HepG2 (cell line): ENCODE measurements around the gene SDCCAG8. TPM values are rescaled to one million over a fixed set of nuclear protein-coding genes. Genes with fewer than 3 reads are reported as not detected.

Source experiments
- BRF2 ChIP-seq: sonication (generic); formaldehyde crosslinking; IDR thresholded peaks from 2 replicates; pipeline ENCODE4 v1.8.1; 2022; ENCODE audit warnings: mild to moderate bottlenecking, missing genetic modification reagents
- CHD4 ChIP-seq: fragments of 200-600 bp; sonication (generic); IDR thresholded peaks from 2 replicates; pipeline ENCODE4 v1.7.0; 2017; ENCODE audit warnings: mild to moderate bottlenecking, low read length, borderline replicate concordance
- GTF3A ChIP-seq: sonication (generic); formaldehyde crosslinking; conservative IDR thresholded peaks from 2 replicates; pipeline ENCODE4 v1.4.0; 2020; ENCODE audit warnings: mild to moderate bottlenecking, missing genetic modification reagents
- HHEX ChIP-seq: IDR thresholded peaks from 2 replicates; pipeline ENCODE4 v1.6.1; 2016; ENCODE audit warnings: control low read depth
- HOXA5 ChIP-seq: sonication (generic); formaldehyde crosslinking; IDR thresholded peaks from 2 replicates; pipeline ENCODE4 v1.4.0; 2020; ENCODE audit warnings: missing genetic modification reagents
- KLF15 ChIP-seq: sonication (generic); formaldehyde crosslinking; IDR thresholded peaks from 2 replicates; pipeline ENCODE4 v1.8.1; 2023; ENCODE audit warnings: borderline replicate concordance, mild to moderate bottlenecking, inconsistent platforms, missing genetic modification reagents, mixed read lengths
- POLR2A ChIP-seq, 2 experiments: IDR thresholded peaks; 2 replicates each; pipeline ENCODE4 v1.6.1; 2011; ENCODE audit warnings: low read depth in 2 of 2, low read length in 2 of 2, mild to moderate bottlenecking in 1 of 2, moderate library complexity in 1 of 2; ENCODE audit not compliant: insufficient read depth in 1 of 2
- SIX1 ChIP-seq: sonication (generic); formaldehyde crosslinking; IDR thresholded peaks from 2 replicates; pipeline ENCODE4 v1.4.0; 2020; ENCODE audit warnings: missing genetic modification reagents, borderline replicate concordance
- SP140L ChIP-seq: sonication (generic); formaldehyde crosslinking; IDR thresholded peaks from 2 replicates; pipeline ENCODE4 v1.4.0; 2020; ENCODE audit warnings: missing genetic modification reagents, borderline replicate concordance
- TBL1XR1 ChIP-seq: fragments of 150-350 bp; IDR thresholded peaks from 2 replicates; pipeline ENCODE4 v1.6.1; 2014; ENCODE audit warnings: borderline replicate concordance, low read length; ENCODE audit not compliant: partially characterized antibody
- TFDP1 ChIP-seq: IDR thresholded peaks from 2 replicates; pipeline ENCODE4 v1.6.1; 2016; ENCODE audit warnings: missing compliant biosample characterization, missing genetic modification reagents, borderline replicate concordance
- WIZ ChIP-seq: sonication (generic); formaldehyde crosslinking; IDR thresholded peaks from 2 replicates; pipeline ENCODE4 v1.5.1; 2020; ENCODE audit warnings: mild to moderate bottlenecking, missing genetic modification reagents
- ZC3H13 ChIP-seq: sonication (generic); formaldehyde crosslinking; IDR thresholded peaks from 2 replicates; pipeline ENCODE4 v1.8.1; 2023; ENCODE audit warnings: mild to moderate bottlenecking, missing genetic modification reagents, moderate library complexity
- ZNF253 ChIP-seq: sonication (generic); formaldehyde crosslinking; IDR thresholded peaks from 2 replicates; pipeline ENCODE4 v1.8.0; 2022; ENCODE audit warnings: mild to moderate bottlenecking, missing genetic modification reagents, borderline replicate concordance
- ZNF3 ChIP-seq: IDR thresholded peaks from 2 replicates; pipeline ENCODE4 v1.7.0; 2017; ENCODE audit warnings: inconsistent platforms
- ZNF331 ChIP-seq: sonication (generic); formaldehyde crosslinking; IDR thresholded peaks from 2 replicates; pipeline ENCODE4 v1.4.0; 2020; ENCODE audit warnings: missing genetic modification reagents
- ZNF460 ChIP-seq: sonication (generic); formaldehyde crosslinking; IDR thresholded peaks from 2 replicates; pipeline ENCODE4 v1.5.1; 2020; ENCODE audit warnings: missing genetic modification reagents, mild to moderate bottlenecking, borderline replicate concordance
- ZNF484 ChIP-seq: sonication (generic); formaldehyde crosslinking; IDR thresholded peaks from 2 replicates; pipeline ENCODE4 v1.5.1; 2020; ENCODE audit warnings: mild to moderate bottlenecking, low read depth, missing genetic modification reagents, borderline replicate concordance
- ZNF660 ChIP-seq: sonication (generic); formaldehyde crosslinking; IDR thresholded peaks from 2 replicates; pipeline ENCODE4 v1.5.1; 2020; ENCODE audit warnings: mild to moderate bottlenecking, low read depth, missing genetic modification reagents, borderline replicate concordance
- ZSCAN9 ChIP-seq: IDR thresholded peaks from 2 replicates; pipeline ENCODE4 v1.6.1; 2016; ENCODE audit warnings: borderline replicate concordance
- polyA plus RNA-seq, 8 experiments: library from polyadenylated mRNA; depleted of rRNA in 3 of 8; stranded (reverse) in 7 of 8; unstranded in 1 of 8; fragments of >200 nt; fragmentation: Illumina TruSeq in 4 of 8; extraction: Trizol in 4 of 8; gene quantifications; 2 replicates each; pipeline versions ENCODE4 v1.2.1 to v1.2.3, GENCODE V29; 2011 to 2016; ENCODE audit warnings: low read depth in 4 of 8, missing spikeins in 1 of 8, mixed read lengths in 1 of 8; ENCODE audit not compliant: insufficient read depth in 1 of 8
- total RNA-seq, 5 experiments: library from RNA; depleted of rRNA; stranded (reverse); fragments of >200 nt; fragmentation: Illumina TruSeq; extraction: Trizol; gene quantifications; 2 replicates each; pipeline ENCODE4 v1.2.3, GENCODE V29; 2016; ENCODE audit warnings: low read depth in 1 of 5
- TF ChIP-seq, protein P1 (sequence below): IDR thresholded peaks from 2 replicates; pipeline ENCODE4 v1.6.1; 2016; ENCODE audit warnings: low read depth, missing genetic modification reagents, missing compliant biosample characterization
- TF ChIP-seq, protein P2 (sequence below): sonication (generic); formaldehyde crosslinking; IDR thresholded peaks from 2 replicates; pipeline ENCODE4 v1.5.0; 2020; ENCODE audit warnings: missing genetic modification reagents

Gene SDCCAG8
- total and polyA plus RNA-seq, 2 of the 13 experiments (the other 11 are each of a cell fraction or from before 2014, with no cell fraction given) = 9.5 to 13.4 TPM

DNA sequence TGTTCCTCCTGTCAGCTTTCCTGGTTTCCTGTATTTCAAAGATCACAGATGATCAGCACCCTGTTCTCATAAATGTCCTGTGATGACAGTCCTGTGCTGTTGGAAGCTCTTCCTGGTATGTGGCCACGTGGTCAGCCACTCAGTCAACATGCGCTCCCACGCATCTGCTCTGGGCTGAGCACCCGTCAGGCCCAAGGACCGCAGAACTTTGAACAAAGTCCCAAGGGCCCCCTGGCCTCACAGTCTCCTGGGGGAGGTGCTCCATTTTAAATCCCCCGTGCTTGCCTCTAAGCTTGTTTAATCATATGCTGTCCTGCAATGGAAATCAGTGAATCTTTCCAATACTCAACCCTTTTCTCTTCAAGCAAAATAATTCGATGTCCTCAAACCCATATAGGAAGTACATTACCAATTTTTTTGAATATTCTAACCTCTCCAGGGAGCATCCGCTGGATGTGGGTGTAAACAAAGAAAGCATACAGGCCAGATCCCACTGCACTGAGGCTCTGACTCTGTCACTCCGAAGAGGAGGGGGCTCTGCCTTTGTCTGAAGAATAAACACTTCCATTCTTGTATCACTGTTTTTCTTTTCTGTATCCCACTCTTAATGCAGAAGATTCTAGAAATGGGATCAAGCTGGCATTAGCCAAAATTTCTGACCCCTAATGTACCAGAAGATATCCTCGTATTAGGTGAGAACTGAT lies 250.3 kb downstream of the SDCCAG8 start (continued):
- TF ChIP-seq BRF2 (no peak), ZNF484 (CRISPR knock-in tag) (no peak), ZNF253 (CRISPR knock-in tag) (peak; percentile 83; the same call in 1 of the 2 replicates), SP140L (CRISPR knock-in tag) (no peak), ZNF331 (CRISPR knock-in tag) (peak; percentile 79; the same call in 1 of the 2 replicates), ZSCAN9 (CRISPR knock-in tag) (peak; percentile 78; the same call in 1 of the 2 replicates), ZNF460 (CRISPR knock-in tag) (no peak), GTF3A (CRISPR knock-in tag) (no peak), KLF15 (CRISPR knock-in tag) (no peak), CHD4 (no peak), TBL1XR1 (no peak), SIX1 (CRISPR knock-in tag) (no peak), ZNF3 (CRISPR knock-in tag) (no peak), TFDP1 (CRISPR knock-in tag) (peak; percentile 73; the same call in 1 of the 2 replicates), WIZ (CRISPR knock-in tag) (peak; percentile 42; the same call in 1 of the 2 replicates), HOXA5 (CRISPR knock-in tag) (peak; percentile 60; the same call in 1 of the 2 replicates), ZNF660 (no peak), HHEX (CRISPR knock-in tag) (no peak), ZC3H13 (CRISPR knock-in tag) (peak; percentile 47; the same call in 1 of the 2 replicates), POLR2A (IDR thresholded peaks at IDR 0.05; ENCODE audit: insufficient read depth in 1 of 2, low read depth in 2 of 2, low read length in 2 of 2) (no peak)
- TF ChIP-seq, protein P1, sequence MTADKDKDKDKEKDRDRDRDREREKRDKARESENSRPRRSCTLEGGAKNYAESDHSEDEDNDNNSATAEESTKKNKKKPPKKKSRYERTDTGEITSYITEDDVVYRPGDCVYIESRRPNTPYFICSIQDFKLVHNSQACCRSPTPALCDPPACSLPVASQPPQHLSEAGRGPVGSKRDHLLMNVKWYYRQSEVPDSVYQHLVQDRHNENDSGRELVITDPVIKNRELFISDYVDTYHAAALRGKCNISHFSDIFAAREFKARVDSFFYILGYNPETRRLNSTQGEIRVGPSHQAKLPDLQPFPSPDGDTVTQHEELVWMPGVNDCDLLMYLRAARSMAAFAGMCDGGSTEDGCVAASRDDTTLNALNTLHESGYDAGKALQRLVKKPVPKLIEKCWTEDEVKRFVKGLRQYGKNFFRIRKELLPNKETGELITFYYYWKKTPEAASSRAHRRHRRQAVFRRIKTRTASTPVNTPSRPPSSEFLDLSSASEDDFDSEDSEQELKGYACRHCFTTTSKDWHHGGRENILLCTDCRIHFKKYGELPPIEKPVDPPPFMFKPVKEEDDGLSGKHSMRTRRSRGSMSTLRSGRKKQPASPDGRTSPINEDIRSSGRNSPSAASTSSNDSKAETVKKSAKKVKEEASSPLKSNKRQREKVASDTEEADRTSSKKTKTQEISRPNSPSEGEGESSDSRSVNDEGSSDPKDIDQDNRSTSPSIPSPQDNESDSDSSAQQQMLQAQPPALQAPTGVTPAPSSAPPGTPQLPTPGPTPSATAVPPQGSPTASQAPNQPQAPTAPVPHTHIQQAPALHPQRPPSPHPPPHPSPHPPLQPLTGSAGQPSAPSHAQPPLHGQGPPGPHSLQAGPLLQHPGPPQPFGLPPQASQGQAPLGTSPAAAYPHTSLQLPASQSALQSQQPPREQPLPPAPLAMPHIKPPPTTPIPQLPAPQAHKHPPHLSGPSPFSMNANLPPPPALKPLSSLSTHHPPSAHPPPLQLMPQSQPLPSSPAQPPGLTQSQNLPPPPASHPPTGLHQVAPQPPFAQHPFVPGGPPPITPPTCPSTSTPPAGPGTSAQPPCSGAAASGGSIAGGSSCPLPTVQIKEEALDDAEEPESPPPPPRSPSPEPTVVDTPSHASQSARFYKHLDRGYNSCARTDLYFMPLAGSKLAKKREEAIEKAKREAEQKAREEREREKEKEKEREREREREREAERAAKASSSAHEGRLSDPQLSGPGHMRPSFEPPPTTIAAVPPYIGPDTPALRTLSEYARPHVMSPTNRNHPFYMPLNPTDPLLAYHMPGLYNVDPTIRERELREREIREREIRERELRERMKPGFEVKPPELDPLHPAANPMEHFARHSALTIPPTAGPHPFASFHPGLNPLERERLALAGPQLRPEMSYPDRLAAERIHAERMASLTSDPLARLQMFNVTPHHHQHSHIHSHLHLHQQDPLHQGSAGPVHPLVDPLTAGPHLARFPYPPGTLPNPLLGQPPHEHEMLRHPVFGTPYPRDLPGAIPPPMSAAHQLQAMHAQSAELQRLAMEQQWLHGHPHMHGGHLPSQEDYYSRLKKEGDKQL (CRISPR knock-in tag) = peak; percentile 70; the same call in 1 of the 2 replicates
- TF ChIP-seq, protein P2, sequence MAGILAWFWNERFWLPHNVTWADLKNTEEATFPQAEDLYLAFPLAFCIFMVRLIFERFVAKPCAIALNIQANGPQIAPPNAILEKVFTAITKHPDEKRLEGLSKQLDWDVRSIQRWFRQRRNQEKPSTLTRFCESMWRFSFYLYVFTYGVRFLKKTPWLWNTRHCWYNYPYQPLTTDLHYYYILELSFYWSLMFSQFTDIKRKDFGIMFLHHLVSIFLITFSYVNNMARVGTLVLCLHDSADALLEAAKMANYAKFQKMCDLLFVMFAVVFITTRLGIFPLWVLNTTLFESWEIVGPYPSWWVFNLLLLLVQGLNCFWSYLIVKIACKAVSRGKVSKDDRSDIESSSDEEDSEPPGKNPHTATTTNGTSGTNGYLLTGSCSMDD = no peak
